HFFc6 (cell line): ENCODE measurements around the gene RAD51B. TPM values are rescaled to one million over a fixed set of nuclear protein-coding genes. Genes with fewer than 3 reads are reported as not detected.

Experiments
- DNase-seq: peaks from one replicate; pipeline ENCODE4 v3.0.0-alpha.2; 2018
- H3K27ac Mint-ChIP-seq: 2 replicates; pipeline ENCODE4 v1.8.0; 2020; ENCODE audit warnings: mild to moderate bottlenecking, mixed read lengths
- H3K27me3 Mint-ChIP-seq: 2 replicates; pipeline ENCODE4 v1.8.0; 2021; ENCODE audit warnings: mild to moderate bottlenecking, moderate library complexity, mixed read lengths; ENCODE audit not compliant: insufficient read depth
- H3K36me3 Mint-ChIP-seq: 2 replicates; pipeline ENCODE4 v1.8.0; 2021; ENCODE audit warnings: low read depth, mixed read lengths
- H3K4me1 Mint-ChIP-seq: 2 replicates; pipeline ENCODE4 v1.8.0; 2020; ENCODE audit warnings: low read depth, mixed read lengths
- H3K4me3 Mint-ChIP-seq: 2 replicates; pipeline ENCODE4 v1.8.0; 2020; ENCODE audit warnings: mild to moderate bottlenecking, moderate library complexity, mixed read lengths
- H3K9me3 Mint-ChIP-seq: 2 replicates; pipeline ENCODE4 v1.8.0; 2020; ENCODE audit warnings: mild to moderate bottlenecking, mixed read lengths
- total RNA-seq, 6 experiments: library from RNA; stranded (reverse); fragmentation: NEBNext Ultra II Directional; extraction: Animal tissue kit (Norgen Biotek cat#: 25700); gene quantifications; 2 replicates in 1 of 6; 3 replicates in 5 of 6; pipeline ENCODE4 v1.2.3, GENCODE V29; 2021
- TF ChIP-seq, protein P1 (sequence below): fragments of 200-600 bp; sonication (generic); IDR thresholded peaks from 2 replicates; pipeline ENCODE4 v1.5.0; 2021; ENCODE audit warnings: antibody characterized with exemption, mild to moderate bottlenecking

RAD51B gene
- total RNA-seq, 6 experiments from 2014 or later, result 7.1 to 12.4 (median 9.6) TPM

DNA sequence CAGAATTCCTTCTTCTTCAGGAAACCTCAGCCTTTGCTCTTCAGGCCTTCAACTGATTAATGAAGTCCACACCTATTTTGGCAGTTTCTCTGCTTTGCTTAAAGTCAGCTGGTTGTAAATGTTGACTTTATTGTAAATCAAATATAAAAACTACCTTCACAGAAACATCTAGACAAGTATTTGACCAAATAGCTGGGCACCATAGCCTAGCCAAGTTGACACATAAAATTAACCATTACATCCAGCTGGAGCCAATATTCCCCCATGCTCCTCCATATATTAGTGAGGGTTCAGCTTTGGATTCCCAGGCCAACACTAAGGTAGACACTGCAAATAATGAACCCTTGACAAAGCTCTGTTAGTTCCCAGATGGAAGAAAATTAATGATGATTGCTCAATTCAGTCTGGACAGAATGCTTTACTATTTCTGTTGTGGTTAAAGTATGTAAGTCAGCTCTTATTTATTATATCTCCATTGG is 847.8 kb downstream of the RAD51B start:
- no peak for DNase-seq
- Mint-ChIP-seq H3K27ac (peak overlapping the region; percentile 58; the same call in 1 of the 2 replicates), H3K4me3 (no peak overlapping the region), H3K27me3 (no peaks in the 10 kb centered on the region; the same call in 1 of the 2 replicates), H3K4me1 (peaks cover 100% of the 10 kb centered on the region), H3K36me3 (no peaks in the 10 kb centered on the region), H3K9me3 (no peaks in the 10 kb centered on the region)
- TF ChIP-seq, protein P1, sequence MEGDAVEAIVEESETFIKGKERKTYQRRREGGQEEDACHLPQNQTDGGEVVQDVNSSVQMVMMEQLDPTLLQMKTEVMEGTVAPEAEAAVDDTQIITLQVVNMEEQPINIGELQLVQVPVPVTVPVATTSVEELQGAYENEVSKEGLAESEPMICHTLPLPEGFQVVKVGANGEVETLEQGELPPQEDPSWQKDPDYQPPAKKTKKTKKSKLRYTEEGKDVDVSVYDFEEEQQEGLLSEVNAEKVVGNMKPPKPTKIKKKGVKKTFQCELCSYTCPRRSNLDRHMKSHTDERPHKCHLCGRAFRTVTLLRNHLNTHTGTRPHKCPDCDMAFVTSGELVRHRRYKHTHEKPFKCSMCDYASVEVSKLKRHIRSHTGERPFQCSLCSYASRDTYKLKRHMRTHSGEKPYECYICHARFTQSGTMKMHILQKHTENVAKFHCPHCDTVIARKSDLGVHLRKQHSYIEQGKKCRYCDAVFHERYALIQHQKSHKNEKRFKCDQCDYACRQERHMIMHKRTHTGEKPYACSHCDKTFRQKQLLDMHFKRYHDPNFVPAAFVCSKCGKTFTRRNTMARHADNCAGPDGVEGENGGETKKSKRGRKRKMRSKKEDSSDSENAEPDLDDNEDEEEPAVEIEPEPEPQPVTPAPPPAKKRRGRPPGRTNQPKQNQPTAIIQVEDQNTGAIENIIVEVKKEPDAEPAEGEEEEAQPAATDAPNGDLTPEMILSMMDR, result no peak

DNA sequence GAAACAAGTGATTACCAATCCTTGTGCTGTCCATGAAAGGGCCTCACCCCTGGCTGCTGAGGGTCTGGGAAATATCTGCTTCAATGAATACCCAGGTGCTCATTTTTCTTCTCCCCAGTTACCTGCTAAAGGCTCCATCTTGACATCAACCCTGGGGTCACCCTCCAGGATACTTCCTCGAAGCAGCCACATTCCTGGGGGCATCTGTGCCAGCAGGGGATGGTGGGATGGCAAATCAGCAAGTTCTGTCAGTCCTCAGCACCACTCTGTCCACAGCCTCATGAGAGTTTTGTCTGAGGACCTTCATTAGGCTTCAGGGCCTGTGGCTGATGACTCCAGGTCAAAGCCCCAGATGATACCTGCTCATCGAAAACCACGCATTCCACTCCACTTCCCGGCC is 848.4 kb downstream of the RAD51B start:
- no peak for DNase-seq
- Mint-ChIP-seq H3K27me3 (no peaks in the 10 kb centered on the region; the same call in 1 of the 2 replicates), H3K4me3 (no peak overlapping the region), H3K4me1 (peaks cover 99% of the 10 kb centered on the region), H3K9me3 (no peaks in the 10 kb centered on the region), H3K36me3 (no peaks in the 10 kb centered on the region), H3K27ac (peak overlapping the region; percentile 58)
- TF ChIP-seq, protein P1, result no peak

DNA sequence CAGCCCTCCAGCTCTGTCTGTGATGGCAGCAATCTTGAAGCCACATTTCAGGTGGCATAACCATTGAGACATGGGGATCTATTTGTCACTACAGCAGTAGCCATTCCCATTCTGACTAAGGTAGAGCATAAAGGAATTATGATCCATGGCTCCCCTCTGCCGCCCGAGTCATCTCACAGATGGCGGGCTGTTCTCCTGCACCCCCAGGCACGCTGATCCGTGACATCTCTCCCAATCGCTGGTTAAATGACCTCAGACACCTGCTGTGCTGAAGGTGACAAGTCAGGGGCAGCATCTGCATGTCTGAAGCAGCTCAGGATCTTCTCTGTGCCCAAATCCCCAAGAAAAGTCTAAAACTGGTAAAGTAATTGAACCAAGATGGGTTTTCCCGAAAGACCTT is 849.0 kb downstream of the RAD51B start:
- Mint-ChIP-seq H3K4me3 (no peak overlapping the region), H3K27ac (peak overlapping the region; percentile 58), H3K36me3 (no peaks in the 10 kb centered on the region), H3K4me1 (peaks cover 94% of the 10 kb centered on the region), H3K9me3 (no peaks in the 10 kb centered on the region), H3K27me3 (no peaks in the 10 kb centered on the region; the same call in 1 of the 2 replicates)
- no peak for DNase-seq
- TF ChIP-seq, protein P1, result no peak

DNA sequence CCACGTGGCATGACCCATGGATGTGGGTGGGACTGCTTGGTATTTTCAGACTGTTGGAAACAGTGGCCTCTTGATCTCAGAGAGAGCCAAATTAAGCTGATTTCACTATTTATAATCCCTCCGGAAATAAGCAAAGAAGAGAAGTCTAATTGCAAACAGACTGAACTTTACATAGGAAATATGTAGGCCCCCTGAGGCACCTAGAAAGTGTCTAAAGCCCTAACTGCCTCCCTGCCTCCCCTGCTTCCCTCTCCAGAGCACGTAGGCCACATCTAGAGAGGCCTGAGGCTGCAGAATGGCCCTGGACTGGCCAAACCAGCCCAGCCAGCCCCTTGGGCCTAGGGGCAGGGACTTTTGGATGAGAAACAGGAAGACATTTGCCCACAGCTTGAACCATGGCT is 849.5 kb downstream of the RAD51B start:
- no peak overlapping the region for H3K4me3 Mint-ChIP-seq
- H3K27me3 Mint-ChIP-seq, result no peaks in the 10 kb centered on the region; the same call in 1 of the 2 replicates
- peaks cover 88% of the 10 kb centered on the region for H3K4me1 Mint-ChIP-seq
- DNase-seq, result no peak
- no peaks in the 10 kb centered on the region for H3K9me3 Mint-ChIP-seq
- no peaks in the 10 kb centered on the region for H3K36me3 Mint-ChIP-seq
- TF ChIP-seq, protein P1, result no peak
- H3K27ac Mint-ChIP-seq, result peak overlapping the region; percentile 78

DNA sequence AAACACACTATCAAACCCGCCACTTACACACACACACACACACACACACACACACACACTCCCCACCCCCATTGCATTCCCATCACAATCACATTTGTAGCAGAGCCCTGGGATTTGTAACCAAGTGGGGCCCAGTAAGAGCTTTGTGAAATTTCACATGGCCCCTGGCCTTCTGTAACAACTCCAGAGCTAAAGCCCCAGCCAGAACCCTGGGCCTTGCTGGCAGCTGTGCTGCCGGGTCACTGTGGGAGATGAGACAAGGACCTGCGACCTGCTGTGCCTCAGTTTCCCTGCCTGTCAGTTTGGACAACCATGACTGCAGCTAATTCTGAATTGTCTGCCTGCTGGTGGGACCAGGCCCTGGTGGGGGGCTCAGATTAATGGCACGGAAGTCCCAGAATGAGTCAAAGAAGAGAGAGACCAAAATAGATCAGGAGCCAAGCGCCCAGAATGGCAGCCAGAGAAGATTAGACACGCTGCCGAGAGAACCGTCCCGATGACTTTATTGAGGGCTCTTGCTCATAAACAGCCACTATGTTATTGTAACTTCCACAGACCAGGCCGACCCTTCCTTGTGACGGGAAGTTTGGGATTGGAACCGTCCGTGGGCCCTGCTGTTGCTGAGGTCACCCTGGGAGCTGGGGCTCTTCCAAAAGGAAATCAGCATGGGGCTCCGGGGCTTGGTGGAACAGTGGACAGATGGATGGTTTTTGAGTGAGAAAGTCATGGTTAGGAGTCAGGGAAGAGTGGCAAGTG is 850.2 kb downstream of the RAD51B start:
- no peaks in the 10 kb centered on the region for H3K36me3 Mint-ChIP-seq
- TF ChIP-seq, protein P1, result no peak
- no peak for DNase-seq
- H3K27ac Mint-ChIP-seq, result peak overlapping the region; percentile 78
- no peak overlapping the region for H3K4me3 Mint-ChIP-seq
- no peaks in the 10 kb centered on the region; the same call in 1 of the 2 replicates for H3K27me3 Mint-ChIP-seq
- H3K4me1 Mint-ChIP-seq, result peaks cover 84% of the 10 kb centered on the region
- H3K9me3 Mint-ChIP-seq, result no peaks in the 10 kb centered on the region
